GM21515 (cell line): ENCODE data around the gene CRELD1.
"Not testable (repeated sequence)": the region's sequence is repeated elsewhere in the genome, so short reads cannot be mapped to it uniquely, and the experiment has no call there.

Source experiments
- ATAC-seq: cut with Tn5 transposase; IDR thresholded peaks from one replicate; pipeline ENCODE4 v1.9.1; 2021; ENCODE audit not compliant: unreplicated experiment

Gene CRELD1

GRCh38 chr3:9933561-9934234 lies at the start of gene CRELD1:
CRELD1 (plus strand) TSS chr3:9933834; CDS start chr3:9934439, 605 bp downstream.
- ATAC-seq, result peak; percentile 84

GRCh38 chr3:9884555-9885165 lies 49.0 kb upstream of the CRELD1 start:
- no peak for ATAC-seq

- no peak for ATAC-seq
Observed at GRCh38 chr3:9886328-9886727, 47.3 kb upstream of the CRELD1 start.

GRCh38 chr3:9887480-9887879 lies 46.2 kb upstream of the CRELD1 start:
- ATAC-seq, result no peak

- ATAC-seq, result no peak
Observed at GRCh38 chr3:9888540-9888939, 45.1 kb upstream of the CRELD1 start.

GRCh38 chr3:9889405-9889804 lies 44.2 kb upstream of the CRELD1 start:
- ATAC-seq, result no peak

GRCh38 chr3:9890249-9891071 lies 43.2 kb upstream of the CRELD1 start, which contains the start of gene JAGN1:
JAGN1 (plus strand) TSS chr3:9890610; CDS start chr3:9890723, 113 bp downstream.
- ATAC-seq, result peak; percentile 81

GRCh38 chr3:9891072-9891622 lies 42.5 kb upstream of the CRELD1 start:
- no peak for ATAC-seq

GRCh38 chr3:9893739-9894138 lies 39.9 kb upstream of the CRELD1 start:
- no peak for ATAC-seq

GRCh38 chr3:9895715-9896114 lies 37.9 kb upstream of the CRELD1 start:
- ATAC-seq, result not testable (repeated sequence)

GRCh38 chr3:9896755-9897407 lies 36.8 kb upstream of the CRELD1 start:
- not testable (repeated sequence) for ATAC-seq

- no peak for ATAC-seq
Observed at GRCh38 chr3:9897408-9898372, 35.9 kb upstream of the CRELD1 start.

- ATAC-seq, result no peak
Observed at GRCh38 chr3:9898467-9899241, 35.0 kb upstream of the CRELD1 start.

GRCh38 chr3:9899289-9899791 lies 34.3 kb upstream of the CRELD1 start:
- ATAC-seq, result no peak

- not testable (repeated sequence) for ATAC-seq
Observed at GRCh38 chr3:9900965-9901415, 32.6 kb upstream of the CRELD1 start.

- no peak for ATAC-seq
Observed at GRCh38 chr3:9901967-9902366, 31.7 kb upstream of the CRELD1 start.

GRCh38 chr3:9902372-9903237 lies 31.0 kb upstream of the CRELD1 start, which contains the start of gene IL17RE:
IL17RE (plus strand) TSS chr3:9902848; CDS start chr3:9902933, 85 bp downstream.
- no peak for ATAC-seq

- ATAC-seq, result no peak
Observed at GRCh38 chr3:9903238-9903624, 30.4 kb upstream of the CRELD1 start.
